SW480 (cell line): ENCODE results near the gene CORO2A.
"Not testable (repeated sequence)": the region's sequence is repeated elsewhere in the genome, so short reads cannot be mapped to it uniquely, and the experiment has no call there.

ENCODE experiments used
- DNase-seq: peaks from one replicate; pipeline ENCODE4 v3.0.0-alpha.2; 2016; ENCODE audit warnings: low spot score

CORO2A gene

DNA sequence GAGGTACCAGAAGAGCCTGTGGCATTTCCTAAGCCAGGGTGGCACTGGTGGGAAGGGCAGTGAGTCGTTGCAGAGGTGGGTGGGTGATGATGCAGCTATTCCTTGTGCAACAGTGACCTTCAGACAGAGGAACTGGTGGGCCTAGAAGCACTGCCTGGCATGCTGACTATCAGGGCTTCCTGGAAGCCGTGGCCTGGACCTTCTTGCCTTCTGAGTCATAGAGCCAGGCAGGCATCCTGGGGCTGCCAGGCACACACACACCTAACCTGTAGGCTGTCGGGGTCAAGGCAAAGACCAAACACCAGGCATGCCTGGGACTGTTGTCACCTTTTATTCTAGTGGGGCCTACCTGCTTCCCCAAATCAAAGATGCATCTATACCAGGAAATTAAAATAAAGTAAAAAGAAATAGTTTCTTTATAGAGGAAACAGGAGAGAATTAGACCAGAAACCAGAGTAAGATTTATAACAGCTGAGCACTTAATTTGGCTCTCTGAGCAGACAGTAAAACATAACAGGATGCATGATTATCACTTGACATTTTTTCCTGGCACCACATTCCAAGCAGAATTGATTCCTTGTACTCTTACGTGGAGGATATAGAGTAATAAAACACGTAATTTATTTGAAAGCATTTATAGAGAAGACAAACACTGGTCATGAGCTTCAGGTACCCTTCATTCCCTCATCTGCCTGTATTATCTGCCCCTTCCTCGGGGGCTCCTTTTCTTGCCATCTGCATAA is 110.8 kb downstream of the CORO2A start:
- DNase-seq: no peak

DNA sequence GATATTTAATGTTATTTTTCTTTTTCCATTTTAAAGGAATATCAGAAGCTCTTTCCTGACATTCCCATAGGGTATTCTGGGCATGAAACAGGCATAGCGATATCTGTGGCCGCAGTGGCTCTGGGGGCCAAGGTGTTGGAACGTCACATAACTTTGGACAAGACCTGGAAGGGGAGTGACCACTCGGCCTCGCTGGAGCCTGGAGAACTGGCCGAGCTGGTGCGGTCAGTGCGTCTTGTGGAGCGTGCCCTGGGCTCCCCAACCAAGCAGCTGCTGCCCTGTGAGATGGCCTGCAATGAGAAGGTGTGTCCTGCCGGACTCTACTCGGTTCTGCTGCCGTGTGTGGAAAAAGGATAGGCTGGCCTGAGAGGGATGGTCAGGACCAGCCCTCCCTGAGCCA is 111.7 kb downstream of the CORO2A start:
- DNase-seq: no peak

DNA sequence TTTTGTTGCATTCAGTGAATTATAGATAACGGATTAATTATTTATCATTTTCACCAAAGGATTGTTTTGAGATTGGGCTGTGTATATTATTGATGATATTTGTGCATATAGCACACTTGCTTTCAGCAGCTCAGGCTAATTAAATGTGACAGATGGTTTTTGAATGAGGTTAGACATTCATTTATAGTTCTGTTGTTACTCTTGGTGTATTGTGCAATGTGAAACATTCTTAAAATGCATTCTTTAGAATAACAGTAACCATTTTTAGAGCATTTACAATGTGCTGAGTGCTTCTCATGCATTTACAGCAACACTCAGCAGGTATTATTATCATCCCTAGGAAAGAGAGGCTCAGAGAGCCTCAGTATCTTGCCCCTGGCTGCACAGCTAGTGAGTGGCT is 112.1 kb downstream of the CORO2A start:
- no peak for DNase-seq

DNA sequence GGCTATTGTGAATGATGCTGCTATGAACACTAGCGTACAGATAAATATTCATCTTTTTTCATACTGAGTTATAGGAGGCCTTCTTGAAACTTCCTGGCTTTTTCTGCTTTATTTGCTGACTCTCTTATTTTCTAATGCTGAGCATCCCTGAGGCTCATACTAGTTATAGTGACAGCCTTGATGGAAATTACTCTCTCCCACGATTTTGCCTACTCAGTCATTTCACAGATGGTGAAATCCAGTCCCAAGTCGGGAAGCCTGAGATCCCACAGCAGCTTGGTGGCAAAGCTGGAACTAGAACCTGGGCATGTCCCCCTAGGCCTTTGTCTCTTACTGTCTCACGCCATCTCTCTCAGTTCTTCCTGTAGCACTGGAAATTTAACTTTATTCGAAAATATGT is 113.5 kb downstream of the CORO2A start:
- no peak for DNase-seq

DNA sequence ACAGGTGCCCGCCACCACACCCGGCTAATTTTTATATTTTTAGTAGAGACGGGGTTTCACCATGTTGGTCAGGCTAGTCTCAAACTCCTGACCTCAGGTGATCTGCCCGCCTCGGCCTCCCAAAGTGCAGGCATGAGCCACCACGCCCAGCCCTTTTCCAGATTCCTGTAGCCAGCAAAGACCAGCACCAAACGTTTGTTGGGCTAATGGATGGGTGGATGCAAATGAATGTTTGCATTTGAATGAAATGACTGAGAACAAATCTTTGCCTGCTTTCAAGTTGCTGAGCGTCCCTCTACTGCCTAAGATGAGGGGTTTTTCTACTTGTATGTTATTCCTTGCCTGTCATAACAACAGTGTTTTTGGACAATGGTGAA is 115.9 kb downstream of the CORO2A start:
- DNase-seq: not testable (repeated sequence)

DNA sequence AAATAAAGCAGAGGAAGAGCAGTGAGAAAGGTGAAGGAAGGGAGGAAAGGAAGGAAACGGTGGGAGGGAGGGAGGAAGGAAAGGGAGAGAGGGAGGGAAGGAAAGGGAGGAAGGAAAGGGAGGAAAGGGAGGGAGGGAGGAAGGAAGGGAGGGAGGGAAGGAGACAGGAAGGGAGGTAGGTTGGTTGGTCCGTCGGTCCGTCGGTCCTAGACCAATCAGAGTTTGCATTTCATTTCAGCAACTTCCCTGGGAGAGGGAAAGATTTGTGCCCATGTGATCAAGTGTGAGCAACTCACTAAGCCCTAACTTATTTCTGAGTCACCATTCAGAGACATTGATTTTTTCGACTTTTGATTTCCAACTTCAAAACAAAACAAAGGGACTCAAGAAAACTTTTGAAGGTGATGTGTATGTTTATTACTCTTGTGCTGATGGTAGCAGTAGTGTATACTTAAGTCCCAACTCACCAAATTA is 117.1 kb downstream of the CORO2A start:
- DNase-seq: no peak

DNA sequence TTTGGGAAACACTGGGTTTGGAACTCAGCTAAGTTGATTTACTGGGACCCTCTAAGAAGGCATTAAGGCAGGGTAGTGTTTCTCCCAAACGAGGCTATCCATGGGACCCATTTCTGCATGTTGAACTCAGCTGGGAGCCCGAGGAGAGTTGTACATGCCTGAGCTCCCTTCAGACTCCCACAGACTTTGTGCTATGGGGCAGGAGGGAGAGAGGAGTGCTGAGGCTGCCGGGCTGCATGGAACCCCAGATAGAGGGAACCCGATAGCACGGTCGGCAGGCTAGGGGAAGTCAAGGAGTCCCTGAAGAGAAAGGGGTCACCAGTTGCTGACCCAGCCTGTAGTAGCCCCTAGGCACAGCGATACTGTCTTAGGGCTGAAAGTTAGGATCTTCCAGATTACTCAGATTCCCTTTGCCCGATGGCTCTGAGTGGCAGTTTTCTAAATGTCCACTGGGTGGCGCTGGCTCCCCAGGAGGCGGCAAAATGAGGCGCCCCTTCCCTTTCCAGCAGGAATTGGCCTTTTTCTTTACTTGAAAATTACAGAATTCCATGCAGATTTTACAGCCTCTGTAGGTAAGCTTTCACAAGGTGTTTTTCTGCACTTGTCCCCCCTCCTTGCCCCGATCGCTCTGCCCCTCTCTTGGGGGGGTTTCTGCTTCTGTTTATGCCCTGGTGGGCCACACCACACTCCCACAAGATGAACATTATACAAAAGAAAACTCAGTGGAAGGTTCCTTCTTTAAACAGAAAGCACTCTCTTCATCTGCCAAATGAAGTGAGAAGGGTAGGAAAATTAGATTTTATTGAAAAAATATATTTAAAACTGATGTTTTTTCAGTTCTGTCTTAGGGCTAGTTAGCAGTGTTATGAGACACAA is 118.1 kb downstream of the CORO2A start:
- peak; percentile 23 for DNase-seq

DNA sequence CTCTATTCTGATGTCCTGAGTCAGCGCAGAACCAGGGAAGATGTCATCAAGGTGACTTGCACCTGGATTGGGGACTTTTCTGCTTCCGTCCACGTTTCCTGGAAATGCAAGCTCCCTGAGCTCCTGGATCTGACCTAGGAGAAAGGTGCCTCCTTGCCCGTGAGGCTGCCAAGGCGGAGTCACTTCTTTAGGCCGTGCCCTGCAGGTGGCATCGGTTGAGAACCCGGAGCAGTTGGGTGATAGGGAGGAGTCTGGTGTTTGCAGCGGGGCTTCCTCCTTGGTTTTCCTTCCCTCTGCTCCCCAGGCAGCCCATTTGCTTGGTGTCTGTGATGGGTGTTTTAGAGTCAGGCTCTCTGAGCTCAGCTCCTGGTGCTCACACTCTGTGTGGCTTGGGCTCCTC is 120.7 kb downstream of the CORO2A start:
- DNase-seq: no peak
